Mucosa of stomach (tissue), 1 donor: Measurements from ENCODE around the gene LHPP.

Experiments used
- H3K27me3 ChIP-seq: one replicate; pipeline ENCODE4 v1.7.0; 2013; ENCODE audit warnings: mild to moderate bottlenecking, low read length; ENCODE audit not compliant: control insufficient read depth, insufficient read depth
- H3K36me3 ChIP-seq: one replicate; pipeline ENCODE4 v1.7.0; 2013; ENCODE audit warnings: low read length; ENCODE audit not compliant: control insufficient read depth, insufficient read depth
- H3K4me1 ChIP-seq: one replicate; pipeline ENCODE4 v1.7.0; 2013; ENCODE audit warnings: mild to moderate bottlenecking, low read length; ENCODE audit not compliant: control insufficient read depth, insufficient read depth
- H3K4me3 ChIP-seq: one replicate; pipeline ENCODE4 v1.7.0; 2013; ENCODE audit warnings: low read length
- H3K9ac ChIP-seq: one replicate; pipeline ENCODE4 v1.7.0; 2013; ENCODE audit warnings: mild to moderate bottlenecking, low read length, moderate library complexity
- H3K9me3 ChIP-seq: one replicate; pipeline ENCODE4 v1.7.0; 2013; ENCODE audit warnings: mild to moderate bottlenecking, low read length, moderate library complexity; ENCODE audit not compliant: control insufficient read depth
- donor health status: Pancreatic carcinoma.

The LHPP gene

GRCh38 chr10:124630551-124630950 lies 168.9 kb downstream of the LHPP start:
- Histone ChIP-seq H3K27me3 (no peaks in the 10 kb centered on the region), H3K36me3 (no peaks in the 10 kb centered on the region), H3K9ac (no peak overlapping the region), H3K4me3 (no peak overlapping the region), H3K9me3 (no peaks in the 10 kb centered on the region), H3K4me1 (peaks cover 43% of the 10 kb centered on the region)

- Histone ChIP-seq H3K4me3 (no peak overlapping the region), H3K9me3 (no peaks in the 10 kb centered on the region), H3K27me3 (no peaks in the 10 kb centered on the region), H3K9ac (peak overlapping the region; percentile 5), H3K36me3 (no peaks in the 10 kb centered on the region), H3K4me1 (peaks cover 34% of the 10 kb centered on the region)
Observed at GRCh38 chr10:124632064-124632531, 170.5 kb downstream of the LHPP start.

GRCh38 chr10:124632566-124632965 lies 170.9 kb downstream of the LHPP start:
- H3K9ac ChIP-seq = peak overlapping the region; percentile 5
- no peak overlapping the region for H3K4me3 ChIP-seq
- no peaks in the 10 kb centered on the region for H3K36me3 ChIP-seq
- no peaks in the 10 kb centered on the region for H3K27me3 ChIP-seq
- no peaks in the 10 kb centered on the region for H3K9me3 ChIP-seq
- H3K4me1 ChIP-seq = peaks cover 30% of the 10 kb centered on the region

- Histone ChIP-seq H3K4me1 (peaks cover 20% of the 10 kb centered on the region), H3K36me3 (no peaks in the 10 kb centered on the region), H3K27me3 (no peaks in the 10 kb centered on the region), H3K9ac (no peak overlapping the region), H3K4me3 (no peak overlapping the region), H3K9me3 (no peaks in the 10 kb centered on the region)
Observed at GRCh38 chr10:124636271-124636995, 174.8 kb downstream of the LHPP start.

- no peaks in the 10 kb centered on the region for H3K9me3 ChIP-seq
- H3K27me3 ChIP-seq = no peaks in the 10 kb centered on the region
- H3K4me1 ChIP-seq = peaks cover 19% of the 10 kb centered on the region
- H3K4me3 ChIP-seq = no peak overlapping the region
- H3K9ac ChIP-seq = no peak overlapping the region
- no peaks in the 10 kb centered on the region for H3K36me3 ChIP-seq
Observed at GRCh38 chr10:124637091-124637700, 175.6 kb downstream of the LHPP start.

GRCh38 chr10:124637746-124638145 lies 176.1 kb downstream of the LHPP start:
- no peak overlapping the region for H3K4me3 ChIP-seq
- H3K36me3 ChIP-seq = no peaks in the 10 kb centered on the region
- H3K27me3 ChIP-seq = no peaks in the 10 kb centered on the region
- peaks cover 14% of the 10 kb centered on the region for H3K4me1 ChIP-seq
- H3K9ac ChIP-seq = no peak overlapping the region
- H3K9me3 ChIP-seq = no peaks in the 10 kb centered on the region

- H3K27me3 ChIP-seq = no peaks in the 10 kb centered on the region
- peaks cover 12% of the 10 kb centered on the region for H3K4me1 ChIP-seq
Observed at GRCh38 chr10:124639206-124639605, 177.6 kb downstream of the LHPP start.

GRCh38 chr10:124639646-124640045 lies 178.0 kb downstream of the LHPP start:
- Histone ChIP-seq H3K9me3 (no peaks in the 10 kb centered on the region), H3K27me3 (no peaks in the 10 kb centered on the region), H3K36me3 (no peaks in the 10 kb centered on the region), H3K4me1 (peaks cover 12% of the 10 kb centered on the region), H3K4me3 (no peak overlapping the region), H3K9ac (no peak overlapping the region)

More at GRCh38 chr10:124639206-124639605, 177.6 kb downstream of the LHPP start:
- Histone ChIP-seq H3K4me3 (no peak overlapping the region), H3K9ac (no peak overlapping the region), H3K9me3 (no peaks in the 10 kb centered on the region), H3K36me3 (no peaks in the 10 kb centered on the region)

GRCh38 chr10:124640056-124640455 lies 178.4 kb downstream of the LHPP start:
- Histone ChIP-seq H3K27me3 (no peaks in the 10 kb centered on the region), H3K36me3 (no peaks in the 10 kb centered on the region), H3K4me3 (no peak overlapping the region), H3K4me1 (peaks cover 12% of the 10 kb centered on the region), H3K9ac (no peak overlapping the region), H3K9me3 (no peaks in the 10 kb centered on the region)

- no peaks in the 10 kb centered on the region for H3K27me3 ChIP-seq
- H3K4me1 ChIP-seq = peaks cover 16% of the 10 kb centered on the region
- no peak overlapping the region for H3K4me3 ChIP-seq
- no peaks in the 10 kb centered on the region for H3K36me3 ChIP-seq
- no peaks in the 10 kb centered on the region for H3K9me3 ChIP-seq
- no peak overlapping the region for H3K9ac ChIP-seq
Observed at GRCh38 chr10:124640538-124641231, 179.1 kb downstream of the LHPP start.

GRCh38 chr10:124641282-124642087 lies 179.9 kb downstream of the LHPP start:
- Histone ChIP-seq H3K36me3 (no peaks in the 10 kb centered on the region), H3K4me3 (no peak overlapping the region), H3K4me1 (peaks cover 24% of the 10 kb centered on the region), H3K27me3 (no peaks in the 10 kb centered on the region), H3K9me3 (no peaks in the 10 kb centered on the region), H3K9ac (no peak overlapping the region)
